Measurements from ENCODE around the gene DPH7. TPM values are rescaled to one million over a fixed set of nuclear protein-coding genes. Genes with fewer than 3 reads are reported as not detected.
"Not testable (repeated sequence)": the region's sequence is repeated elsewhere in the genome, so short reads cannot be mapped to it uniquely, and the experiment has no call there.

DPH7 gene
- total and polyA plus RNA-seq, 11 donors: 12.6 to 23.7 (median 16.7) TPM

DNA sequence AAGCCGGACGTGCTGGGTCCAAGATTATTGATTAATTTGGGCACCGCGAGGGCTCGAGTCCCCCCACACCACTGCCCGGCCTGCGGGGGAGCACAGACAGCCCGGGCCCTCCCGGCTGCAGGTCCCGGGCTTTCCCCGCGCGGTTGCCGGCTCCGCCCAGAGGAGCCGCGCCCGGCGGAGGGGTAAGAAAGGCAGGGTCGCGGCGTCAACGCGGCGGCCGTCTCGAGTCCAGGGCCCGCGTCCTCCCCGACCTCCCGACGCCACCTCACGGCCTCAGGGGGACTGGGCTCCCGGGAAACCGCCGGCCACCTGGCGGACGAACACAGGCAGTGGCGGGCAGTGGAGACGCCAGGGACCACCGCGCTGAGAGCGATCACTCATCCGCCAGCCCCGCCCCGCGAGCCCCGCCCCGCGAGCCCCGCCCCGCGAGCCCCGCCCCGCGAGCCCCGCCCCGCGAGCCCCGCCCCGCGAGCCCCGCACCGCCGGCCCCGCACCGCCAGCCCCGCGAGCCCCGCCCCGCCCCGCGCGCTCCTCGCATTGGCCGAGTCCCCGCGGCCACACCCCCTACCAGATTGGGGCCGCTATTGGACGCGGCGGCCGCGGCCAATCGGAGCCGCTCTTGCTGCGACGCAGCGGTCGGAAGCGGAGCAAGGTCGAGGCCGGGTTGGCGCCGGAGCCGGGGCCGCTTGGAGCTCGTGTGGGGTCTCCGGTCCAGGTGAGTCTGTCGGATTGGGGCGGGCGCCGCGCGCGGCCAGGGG is 27.3 kb downstream of the DPH7 start, which contains the start of gene MRPL41:
Gene MRPL41, plus strand, starts transcription at position 616 of the 758 bp plus-strand sequence. CDS start 203 bp downstream, outside the sequence.
- no peaks in the 10 kb centered on the region for H3K27me3 ChIP-seq
- intact Hi-C loops (cut with DNase I): loop anchor here in 2 of 10 donors (2.0 kb wide), 2 partner anchors 27 to 67 kb away; partner anchors contain the start of genes DPH7 (in 1 of the 2) and EHMT1 (in 1 of the 2)
- TF ChIP-seq, protein P1, sequence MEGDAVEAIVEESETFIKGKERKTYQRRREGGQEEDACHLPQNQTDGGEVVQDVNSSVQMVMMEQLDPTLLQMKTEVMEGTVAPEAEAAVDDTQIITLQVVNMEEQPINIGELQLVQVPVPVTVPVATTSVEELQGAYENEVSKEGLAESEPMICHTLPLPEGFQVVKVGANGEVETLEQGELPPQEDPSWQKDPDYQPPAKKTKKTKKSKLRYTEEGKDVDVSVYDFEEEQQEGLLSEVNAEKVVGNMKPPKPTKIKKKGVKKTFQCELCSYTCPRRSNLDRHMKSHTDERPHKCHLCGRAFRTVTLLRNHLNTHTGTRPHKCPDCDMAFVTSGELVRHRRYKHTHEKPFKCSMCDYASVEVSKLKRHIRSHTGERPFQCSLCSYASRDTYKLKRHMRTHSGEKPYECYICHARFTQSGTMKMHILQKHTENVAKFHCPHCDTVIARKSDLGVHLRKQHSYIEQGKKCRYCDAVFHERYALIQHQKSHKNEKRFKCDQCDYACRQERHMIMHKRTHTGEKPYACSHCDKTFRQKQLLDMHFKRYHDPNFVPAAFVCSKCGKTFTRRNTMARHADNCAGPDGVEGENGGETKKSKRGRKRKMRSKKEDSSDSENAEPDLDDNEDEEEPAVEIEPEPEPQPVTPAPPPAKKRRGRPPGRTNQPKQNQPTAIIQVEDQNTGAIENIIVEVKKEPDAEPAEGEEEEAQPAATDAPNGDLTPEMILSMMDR (IDR thresholded peaks at IDR 0.05): peak in 11 of 12 donors; percentile 24 to 62 (median 46)
- peak; percentile 96 for TF ChIP-seq POLR2A (IDR thresholded peaks at IDR 0.05)
- H3K4me3 ChIP-seq: peak within 1 kb of the TSS; percentile 61 to 99 (median 81)
- peaks cover 0 to 36% (median 26%) of the 10 kb centered on the region in 9 donors for H3K36me3 ChIP-seq
- ATAC-seq: peak; percentile 63 to 84 (median 77)
- DNase-seq: peak; percentile 90 to 96 (median 94)
- peak within 1 kb of the TSS; percentile 84 to 99 (median 95) for H3K27ac ChIP-seq
- H3K4me1 ChIP-seq: peaks cover 0 to 35% (median 14%) of the 10 kb centered on the region in 12 donors
- WGBS, 4 donors: 0 to 1% (median 0%) methylated on average over 14 to 106 of the region's 106 CpGs
- peaks cover 0 to under 1% (median 0%) of the 10 kb centered on the region in 12 donors for H3K9me3 ChIP-seq

DNA sequence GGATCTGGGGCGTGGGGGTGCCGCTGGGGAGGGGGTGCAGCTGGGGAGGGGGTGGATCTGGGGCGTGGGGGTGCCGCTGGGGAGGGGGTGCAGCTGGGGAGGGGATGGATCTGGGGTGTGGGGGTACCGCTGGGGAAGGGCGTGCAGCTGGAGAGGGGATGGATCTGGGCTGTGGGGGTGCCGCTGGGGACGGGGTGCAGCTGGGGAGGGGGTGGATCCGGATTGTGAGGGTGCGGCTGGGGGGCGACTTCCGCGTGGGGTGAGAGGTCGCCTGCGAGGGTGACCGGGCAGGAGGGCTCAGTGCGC is 27.8 kb downstream of the DPH7 start:
- 0 to 3% (median 2%) methylated on average over 9 to 17 of the region's 17 CpGs for WGBS, 4 donors
- Histone ChIP-seq H3K36me3 (peaks cover 0 to 30% (median 21%) of the 10 kb centered on the region in 9 donors), H3K27ac (peak overlapping the region; percentile 84 to 99 (median 95)), H3K4me1 (peaks cover 0 to 35% (median 14%) of the 10 kb centered on the region in 12 donors), H3K4me3 (peak overlapping the region; percentile 61 to 93 (median 76))
- intact Hi-C loops (cut with DNase I); H3K9me3 ChIP-seq; H3K27me3 ChIP-seq; DNase-seq: not testable (repeated sequence)
- ATAC-seq: peak in 1 of 4 donors; percentile 0

DNA sequence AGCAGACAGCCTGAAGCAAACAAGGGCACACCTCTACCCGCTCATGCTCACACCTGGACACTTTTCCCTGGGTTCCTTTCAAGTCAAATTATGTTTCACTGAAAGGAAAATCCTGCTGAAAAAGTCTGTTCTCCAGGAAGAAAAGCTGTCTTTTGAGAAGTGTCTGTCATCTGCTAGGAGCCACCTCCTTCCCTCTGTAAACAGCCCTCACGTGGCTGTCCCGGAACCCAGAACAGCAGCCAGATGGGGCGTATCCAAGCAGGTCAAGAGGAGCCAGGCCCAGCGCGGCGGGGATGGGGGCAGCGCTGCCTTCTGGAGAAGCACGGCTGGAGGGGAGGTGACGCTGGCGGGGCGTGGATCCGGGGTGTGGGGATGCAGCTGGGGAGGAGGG is 28.5 kb downstream of the DPH7 start, which contains the start of gene PNPLA7:
Gene PNPLA7, minus strand, starts transcription at position 172 of the 391 bp plus-strand sequence. CDS start 205 bp downstream, outside the sequence.
- ATAC-seq (peak; percentile 78 to 90 (median 86)), DNase-seq (peak; percentile 87 to 96 (median 91))
- Histone ChIP-seq H3K27me3 (no peaks in the 10 kb centered on the region), H3K9me3 (peaks cover 0 to 6% (median 0%) of the 10 kb centered on the region in 12 donors), H3K4me3 (peak within 1 kb of the TSS; percentile 61 to 93 (median 76)), H3K4me1 (peaks cover 0 to 31% (median 14%) of the 10 kb centered on the region in 12 donors), H3K36me3 (peaks cover 0 to 23% (median 14%) of the 10 kb centered on the region in 9 donors), H3K27ac (peak within 1 kb of the TSS; percentile 84 to 99 (median 95))
- WGBS, 4 donors: 1 to 5% (median 3%) methylated on average over 2 to 13 of the region's 13 CpGs
- TF ChIP-seq POLR2A (IDR thresholded peaks at IDR 0.05): peak in 1 of 2 donors; percentile 22
- TF ChIP-seq, protein P1 (IDR thresholded peaks at IDR 0.05): peak in 1 of 12 donors; percentile 7
- intact Hi-C loops (cut with DNase I): no loop called here

DNA sequence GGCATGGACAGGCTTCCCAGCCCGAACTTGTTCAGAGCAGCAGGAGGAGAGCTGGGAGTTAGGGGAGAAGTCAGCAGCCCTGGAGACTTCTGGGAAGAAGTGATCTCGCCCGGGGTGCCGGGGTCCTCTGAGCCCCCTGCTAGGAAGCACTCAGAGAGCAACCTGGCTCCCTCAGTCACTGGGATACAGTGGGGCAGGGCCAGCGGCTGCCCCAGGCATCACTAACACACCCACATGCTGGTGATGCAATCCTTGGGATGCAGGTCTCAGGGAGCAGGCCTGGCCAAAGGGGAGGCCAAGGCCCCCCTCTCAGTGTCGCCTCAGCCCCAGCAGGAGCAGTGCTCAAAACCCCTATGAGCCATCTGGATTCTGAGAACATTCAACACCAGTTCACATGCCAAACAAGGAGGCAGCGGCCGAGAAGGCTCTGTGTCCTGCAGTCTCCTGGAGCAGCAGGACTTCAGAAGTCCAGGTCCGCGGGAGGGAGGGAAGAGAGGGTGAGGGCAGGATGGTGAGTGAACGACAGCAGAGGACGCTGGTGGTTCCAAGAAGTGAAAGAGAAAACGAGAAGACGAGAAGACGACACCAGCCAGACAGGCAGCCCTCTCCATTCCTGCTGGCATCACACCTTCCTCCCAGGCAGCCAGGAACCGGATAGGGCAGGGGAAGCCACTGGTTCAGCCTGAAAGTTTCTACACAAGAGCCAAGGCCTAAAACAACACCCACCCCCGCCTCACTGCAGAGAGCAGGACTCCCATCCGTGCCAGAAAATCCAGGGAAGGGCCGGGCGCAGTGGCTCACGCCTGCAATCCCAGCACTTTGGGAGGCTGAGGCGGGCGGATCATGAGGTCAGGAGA is 30.8 kb downstream of the DPH7 start:
- H3K4me3 ChIP-seq: no peak overlapping the region
- H3K36me3 ChIP-seq: peaks cover 0 to 8% (median 2%) of the 10 kb centered on the region in 9 donors
- TF ChIP-seq, protein P1 (IDR thresholded peaks at IDR 0.05): no peak
- TF ChIP-seq POLR2A (IDR thresholded peaks at IDR 0.05): no peak
- H3K4me1 ChIP-seq: peaks cover 0 to 34% (median 14%) of the 10 kb centered on the region in 12 donors
- no peaks in the 10 kb centered on the region for H3K27me3 ChIP-seq
- intact Hi-C loops (cut with DNase I): no loop called here
- peaks cover 0 to 6% (median 0%) of the 10 kb centered on the region in 12 donors for H3K9me3 ChIP-seq
- no peak overlapping the region for H3K27ac ChIP-seq
- ATAC-seq: no peak
- DNase-seq: peak in 1 of 5 donors; percentile 27
- 82 to 92% (median 87%) methylated on average over 19 to 23 of the region's 23 CpGs for WGBS, 4 donors
